ENCODE results near the gene LATS1.
"Not testable (repeated sequence)": the region's sequence is repeated elsewhere in the genome, so short reads cannot be mapped to it uniquely, and the experiment has no call there.

The LATS1 gene

DNA sequence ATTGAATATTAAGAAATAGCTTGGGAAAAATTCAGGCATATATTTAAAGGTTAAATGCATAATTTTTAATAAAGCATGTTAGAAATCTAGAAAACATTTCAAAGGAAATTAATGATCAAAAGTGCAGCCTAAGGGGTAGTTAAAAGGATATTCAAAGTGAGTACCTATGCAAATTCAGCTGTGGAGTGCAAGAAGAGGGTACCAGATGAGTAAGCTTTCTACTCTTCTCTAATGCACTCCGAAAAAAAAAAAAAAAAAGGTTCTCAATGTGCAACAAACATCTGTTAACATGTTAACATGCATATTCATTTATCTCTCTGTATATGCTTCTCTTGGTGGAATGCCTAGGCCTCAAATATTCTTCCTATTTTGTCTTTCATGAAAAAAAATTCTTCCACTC is 37.4 kb downstream of the LATS1 start:
- Histone ChIP-seq H3K36me3 (ENCODE audit: insufficient read depth) (peaks cover 8% of the 10 kb centered on the region; the same call in 1 of the 2 replicates), H3K4me1 (ENCODE audit: low read depth, poor library complexity, severe bottlenecking) (no peaks in the 10 kb centered on the region), H3K27me3 (ENCODE audit: insufficient read depth, low read depth) (no peaks in the 10 kb centered on the region), H2AFZ (ENCODE audit: low read depth) (no peak overlapping the region), H3K27ac (no peak overlapping the region), H3K4me3 (IDR thresholded peaks at IDR 0.05; ENCODE audit: insufficient read depth, low read depth, low read length) (no peak overlapping the region), H3K9ac (no peak overlapping the region), H3K4me2 (no peak overlapping the region), H4K20me1 (ENCODE audit: insufficient read depth) (no peaks in the 10 kb centered on the region), H3K79me2 (ENCODE audit: insufficient read depth, low read depth) (no peaks in the 10 kb centered on the region)
- TF ChIP-seq, protein P1, sequence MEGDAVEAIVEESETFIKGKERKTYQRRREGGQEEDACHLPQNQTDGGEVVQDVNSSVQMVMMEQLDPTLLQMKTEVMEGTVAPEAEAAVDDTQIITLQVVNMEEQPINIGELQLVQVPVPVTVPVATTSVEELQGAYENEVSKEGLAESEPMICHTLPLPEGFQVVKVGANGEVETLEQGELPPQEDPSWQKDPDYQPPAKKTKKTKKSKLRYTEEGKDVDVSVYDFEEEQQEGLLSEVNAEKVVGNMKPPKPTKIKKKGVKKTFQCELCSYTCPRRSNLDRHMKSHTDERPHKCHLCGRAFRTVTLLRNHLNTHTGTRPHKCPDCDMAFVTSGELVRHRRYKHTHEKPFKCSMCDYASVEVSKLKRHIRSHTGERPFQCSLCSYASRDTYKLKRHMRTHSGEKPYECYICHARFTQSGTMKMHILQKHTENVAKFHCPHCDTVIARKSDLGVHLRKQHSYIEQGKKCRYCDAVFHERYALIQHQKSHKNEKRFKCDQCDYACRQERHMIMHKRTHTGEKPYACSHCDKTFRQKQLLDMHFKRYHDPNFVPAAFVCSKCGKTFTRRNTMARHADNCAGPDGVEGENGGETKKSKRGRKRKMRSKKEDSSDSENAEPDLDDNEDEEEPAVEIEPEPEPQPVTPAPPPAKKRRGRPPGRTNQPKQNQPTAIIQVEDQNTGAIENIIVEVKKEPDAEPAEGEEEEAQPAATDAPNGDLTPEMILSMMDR (conservative IDR thresholded peaks at IDR 0.05; ENCODE audit: low read depth, low read length) = no peak

DNA sequence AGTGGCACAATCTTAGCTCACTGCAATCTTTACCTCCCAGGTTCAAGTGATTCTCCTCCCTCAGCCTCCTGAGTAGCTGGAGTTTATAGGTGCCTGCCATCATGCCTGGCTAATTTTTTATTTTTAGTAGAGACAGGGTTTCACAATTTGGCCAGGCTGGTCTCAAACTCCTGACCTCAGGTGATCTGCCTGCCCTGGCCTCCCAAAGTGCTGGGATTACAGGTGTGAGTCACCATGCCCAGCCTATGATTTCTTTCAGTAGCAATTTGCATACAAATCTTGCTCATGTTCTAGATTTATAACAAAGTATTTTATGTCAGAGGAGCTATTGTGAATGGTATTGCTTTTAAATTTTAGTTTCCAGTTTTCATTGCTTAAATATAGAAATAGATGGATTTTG is 45.6 kb downstream of the LATS1 start:
- not testable (repeated sequence) for H3K27ac ChIP-seq; H4K20me1 ChIP-seq (ENCODE audit: insufficient read depth); H3K9ac ChIP-seq; H3K27me3 ChIP-seq (ENCODE audit: insufficient read depth, low read depth); H3K79me2 ChIP-seq (ENCODE audit: insufficient read depth, low read depth); H3K4me3 ChIP-seq (IDR thresholded peaks at IDR 0.05; ENCODE audit: insufficient read depth, low read depth, low read length); H2AFZ ChIP-seq (ENCODE audit: low read depth); H3K4me1 ChIP-seq (ENCODE audit: low read depth, poor library complexity, severe bottlenecking); H3K36me3 ChIP-seq (ENCODE audit: insufficient read depth); H3K4me2 ChIP-seq

DNA sequence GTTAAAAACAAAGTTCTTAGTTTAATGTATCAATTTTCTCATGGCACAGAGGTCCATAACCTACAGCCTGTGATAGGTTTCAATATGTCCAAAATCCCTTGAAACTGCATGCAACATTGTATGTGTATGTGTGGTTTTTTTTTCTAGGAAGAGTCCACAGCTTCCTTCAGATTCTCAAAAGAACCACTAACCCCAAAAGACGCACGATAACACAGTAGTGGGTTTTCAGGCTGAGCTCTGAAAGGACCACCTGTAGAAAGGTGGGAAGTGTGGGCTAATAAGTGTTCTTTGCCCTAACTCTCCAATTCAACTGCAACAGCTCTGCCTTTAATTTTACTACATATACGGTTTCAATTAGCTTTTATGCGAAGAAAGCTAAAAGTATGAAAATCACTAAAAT is 57.9 kb downstream of the LATS1 start:
- H2AFZ ChIP-seq (ENCODE audit: low read depth) = no peak overlapping the region
- H3K36me3 ChIP-seq (ENCODE audit: insufficient read depth) = no peaks in the 10 kb centered on the region
- no peak overlapping the region for H3K4me3 ChIP-seq (IDR thresholded peaks at IDR 0.05; ENCODE audit: insufficient read depth, low read depth, low read length)
- H3K79me2 ChIP-seq (ENCODE audit: insufficient read depth, low read depth) = no peaks in the 10 kb centered on the region
- H4K20me1 ChIP-seq (ENCODE audit: insufficient read depth) = no peaks in the 10 kb centered on the region
- no peaks in the 10 kb centered on the region for H3K4me1 ChIP-seq (ENCODE audit: low read depth, poor library complexity, severe bottlenecking)
- H3K27me3 ChIP-seq (ENCODE audit: insufficient read depth, low read depth) = no peaks in the 10 kb centered on the region
- TF ChIP-seq, protein P1 (conservative IDR thresholded peaks at IDR 0.05; ENCODE audit: low read depth, low read length) = no peak
- H3K27ac ChIP-seq = no peak overlapping the region
- no peak overlapping the region for H3K4me2 ChIP-seq
- H3K9ac ChIP-seq = no peak overlapping the region

DNA sequence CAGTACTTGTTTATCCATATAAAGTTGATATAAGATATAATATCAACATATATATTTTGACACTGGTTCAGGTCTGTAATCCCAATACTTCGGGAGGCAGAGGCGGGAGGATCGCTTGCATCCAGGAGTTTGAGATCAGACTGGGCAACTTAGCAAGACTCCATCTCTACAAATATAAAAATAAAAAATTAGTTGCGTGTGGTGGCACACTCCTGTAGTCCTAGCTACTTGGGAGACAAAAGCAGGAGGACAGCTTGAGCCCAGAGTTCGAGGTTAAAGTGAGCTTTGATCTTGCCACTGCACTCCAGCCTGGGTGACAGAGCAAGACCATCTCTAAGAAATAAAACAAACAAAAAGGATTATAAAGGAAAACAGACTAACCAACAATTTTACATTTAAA is 60.5 kb downstream of the LATS1 start:
- no peaks in the 10 kb centered on the region for H3K4me1 ChIP-seq (ENCODE audit: low read depth, poor library complexity, severe bottlenecking)
- TF ChIP-seq, protein P1 (conservative IDR thresholded peaks at IDR 0.05; ENCODE audit: low read depth, low read length) = no peak
- H3K4me3 ChIP-seq (IDR thresholded peaks at IDR 0.05; ENCODE audit: insufficient read depth, low read depth, low read length) = no peak overlapping the region
- no peak overlapping the region for H3K27ac ChIP-seq
- H3K27me3 ChIP-seq (ENCODE audit: insufficient read depth, low read depth) = no peaks in the 10 kb centered on the region
- no peak overlapping the region for H3K4me2 ChIP-seq
- H4K20me1 ChIP-seq (ENCODE audit: insufficient read depth) = no peaks in the 10 kb centered on the region
- H3K9ac ChIP-seq = no peak overlapping the region
- H3K79me2 ChIP-seq (ENCODE audit: insufficient read depth, low read depth) = no peaks in the 10 kb centered on the region
- no peak overlapping the region for H2AFZ ChIP-seq (ENCODE audit: low read depth)
- no peaks in the 10 kb centered on the region for H3K36me3 ChIP-seq (ENCODE audit: insufficient read depth)

DNA sequence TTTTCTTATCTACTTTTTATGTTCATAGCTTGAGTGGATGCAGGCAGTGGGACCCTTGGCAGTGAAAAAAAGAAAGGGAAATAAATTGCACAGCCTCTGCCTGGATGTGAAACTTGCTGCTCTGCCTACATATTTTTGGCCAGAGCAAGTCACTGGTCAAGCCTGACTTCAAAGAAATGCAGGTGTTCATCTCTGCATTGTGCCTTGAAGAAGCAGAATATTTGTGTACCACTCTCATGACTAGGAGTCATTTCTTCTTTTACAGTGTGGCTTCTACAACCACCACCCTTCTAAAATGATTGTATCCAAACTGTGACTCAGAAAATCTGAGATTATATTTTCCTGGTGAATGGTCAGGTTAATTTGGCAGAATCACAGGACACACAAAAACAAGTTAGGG is 66.8 kb downstream of the LATS1 start:
- Histone ChIP-seq H3K27ac (no peak overlapping the region), H4K20me1 (ENCODE audit: insufficient read depth) (no peaks in the 10 kb centered on the region), H3K9ac (no peak overlapping the region), H3K4me1 (ENCODE audit: low read depth, poor library complexity, severe bottlenecking) (peaks cover 24% of the 10 kb centered on the region), H3K79me2 (ENCODE audit: insufficient read depth, low read depth) (peaks cover 18% of the 10 kb centered on the region; the same call in 1 of the 2 replicates), H3K27me3 (ENCODE audit: insufficient read depth, low read depth) (no peaks in the 10 kb centered on the region), H3K4me2 (no peak overlapping the region), H3K4me3 (IDR thresholded peaks at IDR 0.05; ENCODE audit: insufficient read depth, low read depth, low read length) (no peak overlapping the region), H3K36me3 (ENCODE audit: insufficient read depth) (no peaks in the 10 kb centered on the region), H2AFZ (ENCODE audit: low read depth) (no peak overlapping the region)
- TF ChIP-seq, protein P1 (conservative IDR thresholded peaks at IDR 0.05; ENCODE audit: low read depth, low read length) = no peak
